GM06990 (cell line): Measurements from ENCODE around the gene SCO1.

Experiments
- DNase-seq: peaks from one replicate; pipeline ENCODE4 v3.0.0-alpha.2; 2011; ENCODE audit not compliant: insufficient read length; ENCODE audit errors: extremely low read depth
- H3K27me3 ChIP-seq: replicated peaks from 2 replicates; pipeline ENCODE4 v1.6.0; 2011; ENCODE audit warnings: low read length; ENCODE audit not compliant: control insufficient read depth, insufficient read depth
- H3K36me3 ChIP-seq: 2 replicates; pipeline ENCODE4 v1.5.1; 2011; ENCODE audit warnings: low read length; ENCODE audit not compliant: control insufficient read depth, insufficient read depth
- H3K4me3 ChIP-seq: replicated peaks from 2 replicates; pipeline ENCODE4 v1.5.1; 2011; ENCODE audit warnings: low read depth, mild to moderate bottlenecking, control low read depth, low read length
- CTCF ChIP-seq: IDR thresholded peaks from 2 replicates; pipeline ENCODE4 v1.5.1; 2011; ENCODE audit warnings: low read length, control low read depth, mild to moderate bottlenecking, inconsistent platforms; ENCODE audit not compliant: insufficient read depth, poor library complexity, severe bottlenecking

The SCO1 gene

GRCh38 chr17:10728331-10728892, 31.1 kb upstream of the SCO1 start:
- no peaks in the 10 kb centered on the region for H3K36me3 ChIP-seq
- no peaks in the 10 kb centered on the region for H3K27me3 ChIP-seq
- H3K4me3 ChIP-seq: no peak overlapping the region
- no peak for DNase-seq
- TF ChIP-seq CTCF: no peak

DNA sequence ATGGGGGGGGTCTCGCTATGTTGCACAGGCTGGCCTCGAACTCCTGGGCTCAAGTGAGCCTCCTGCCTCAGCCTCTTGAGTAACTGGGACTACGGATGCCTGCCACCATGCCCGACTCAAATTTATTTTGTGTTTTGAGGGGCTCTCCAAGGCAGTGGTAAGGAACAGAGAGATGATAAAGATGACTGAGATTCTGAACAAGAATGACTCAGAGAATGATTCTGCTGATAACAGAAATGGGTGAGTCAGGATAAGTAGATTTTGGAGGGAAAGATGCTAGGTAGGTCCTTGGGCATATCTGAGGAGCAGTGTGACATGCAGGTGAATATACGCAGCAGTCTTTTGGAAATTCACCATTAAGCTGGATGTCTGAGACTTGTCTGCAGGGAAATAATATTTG, 29.9 kb upstream of the SCO1 start:
- no peak overlapping the region for H3K4me3 ChIP-seq
- no peak for DNase-seq
- H3K36me3 ChIP-seq: no peaks in the 10 kb centered on the region
- no peaks in the 10 kb centered on the region for H3K27me3 ChIP-seq
- no peak for TF ChIP-seq CTCF

- DNase-seq: no peak
- no peak for TF ChIP-seq CTCF
- no peaks in the 10 kb centered on the region for H3K36me3 ChIP-seq
- H3K27me3 ChIP-seq: no peaks in the 10 kb centered on the region
- no peak overlapping the region for H3K4me3 ChIP-seq
Observed at GRCh38 chr17:10726196-10726595, 28.9 kb upstream of the SCO1 start.

- no peak overlapping the region for H3K4me3 ChIP-seq
- no peaks in the 10 kb centered on the region for H3K36me3 ChIP-seq
- no peak for DNase-seq
Observed at GRCh38 chr17:10725262-10725661, 27.9 kb upstream of the SCO1 start.

GRCh38 chr17:10724546-10725195, 27.3 kb upstream of the SCO1 start:
- TF ChIP-seq CTCF: no peak
- DNase-seq: no peak
- Histone ChIP-seq H3K36me3 (no peaks in the 10 kb centered on the region), H3K4me3 (no peak overlapping the region), H3K27me3 (no peaks in the 10 kb centered on the region)

More at GRCh38 chr17:10725262-10725661, 27.9 kb upstream of the SCO1 start:
- H3K27me3 ChIP-seq: no peaks in the 10 kb centered on the region
- no peak for TF ChIP-seq CTCF
